CD4-positive, alpha-beta T cell treated with Interleukin-17A for 1 hour (primary cell): ENCODE measurements around the gene CEACAM16.

Experiments used
- DNase-seq: peaks from one replicate; pipeline ENCODE4 v3.0.0-alpha.2; 2020

Gene CEACAM16

DNA sequence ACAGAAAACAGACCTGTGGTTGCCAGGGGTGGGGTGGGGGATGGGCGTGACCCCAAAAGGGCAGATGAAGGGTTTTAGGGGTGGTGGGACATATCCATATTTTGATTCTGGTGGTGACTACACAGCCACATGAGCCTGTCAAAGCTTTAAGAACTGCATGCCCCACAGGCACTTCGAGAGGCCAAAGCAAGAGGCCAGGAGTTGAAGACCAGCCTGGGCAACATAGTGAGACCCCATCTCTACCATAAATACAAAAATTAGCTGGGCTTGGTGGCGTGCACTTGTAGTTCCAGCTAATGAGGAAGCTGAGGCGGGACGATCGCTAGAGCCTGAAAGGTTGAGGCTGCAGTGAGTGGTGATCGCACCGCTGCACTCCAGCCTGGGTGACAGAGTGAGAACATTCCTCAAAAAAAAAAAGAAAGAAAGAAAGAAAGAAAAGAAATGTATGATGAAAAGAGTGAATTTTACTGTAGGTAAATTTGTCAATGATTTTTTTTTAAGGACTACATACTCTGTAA, 30.6 kb downstream of the CEACAM16 start:
- DNase-seq: no peak

DNA sequence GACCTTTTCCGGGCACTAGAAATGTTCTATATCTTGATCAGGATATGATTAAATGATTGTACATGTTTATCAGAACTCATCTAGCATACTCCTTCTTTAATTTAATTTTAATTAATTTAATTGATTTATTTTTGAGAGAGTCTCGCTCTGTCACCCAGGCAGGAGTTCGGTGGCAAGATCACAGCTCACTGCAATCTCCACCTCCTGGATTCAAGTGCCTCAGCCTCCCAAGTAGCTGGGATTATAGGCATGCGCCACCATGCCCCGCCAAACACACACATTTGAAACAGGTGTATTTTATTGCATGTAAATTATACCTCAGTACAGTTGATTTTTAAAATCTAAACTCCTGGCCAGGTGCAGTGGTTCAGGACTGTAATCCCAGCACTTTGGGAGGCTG, 32.1 kb downstream of the CEACAM16 start:
- no peak for DNase-seq

DNA sequence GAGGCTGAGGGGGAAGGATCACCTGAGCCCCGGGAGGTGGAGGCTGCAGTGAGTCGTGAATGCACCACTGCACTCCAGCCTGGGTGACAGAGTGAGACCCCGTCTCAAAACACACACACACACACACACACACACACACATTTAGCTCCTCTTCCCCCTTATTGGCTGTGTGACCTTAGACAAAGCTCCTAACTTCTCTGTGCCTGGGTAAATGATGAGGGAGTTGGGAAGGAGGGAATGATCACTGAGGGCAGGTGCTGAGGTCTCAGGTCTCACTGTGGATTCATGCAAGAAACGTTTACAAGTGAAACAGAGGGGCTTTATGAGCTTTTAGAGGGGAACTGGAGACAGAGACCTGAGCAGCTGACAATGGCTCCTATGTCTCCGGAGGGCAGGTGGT, 32.7 kb downstream of the CEACAM16 start:
- DNase-seq: no peak

DNA sequence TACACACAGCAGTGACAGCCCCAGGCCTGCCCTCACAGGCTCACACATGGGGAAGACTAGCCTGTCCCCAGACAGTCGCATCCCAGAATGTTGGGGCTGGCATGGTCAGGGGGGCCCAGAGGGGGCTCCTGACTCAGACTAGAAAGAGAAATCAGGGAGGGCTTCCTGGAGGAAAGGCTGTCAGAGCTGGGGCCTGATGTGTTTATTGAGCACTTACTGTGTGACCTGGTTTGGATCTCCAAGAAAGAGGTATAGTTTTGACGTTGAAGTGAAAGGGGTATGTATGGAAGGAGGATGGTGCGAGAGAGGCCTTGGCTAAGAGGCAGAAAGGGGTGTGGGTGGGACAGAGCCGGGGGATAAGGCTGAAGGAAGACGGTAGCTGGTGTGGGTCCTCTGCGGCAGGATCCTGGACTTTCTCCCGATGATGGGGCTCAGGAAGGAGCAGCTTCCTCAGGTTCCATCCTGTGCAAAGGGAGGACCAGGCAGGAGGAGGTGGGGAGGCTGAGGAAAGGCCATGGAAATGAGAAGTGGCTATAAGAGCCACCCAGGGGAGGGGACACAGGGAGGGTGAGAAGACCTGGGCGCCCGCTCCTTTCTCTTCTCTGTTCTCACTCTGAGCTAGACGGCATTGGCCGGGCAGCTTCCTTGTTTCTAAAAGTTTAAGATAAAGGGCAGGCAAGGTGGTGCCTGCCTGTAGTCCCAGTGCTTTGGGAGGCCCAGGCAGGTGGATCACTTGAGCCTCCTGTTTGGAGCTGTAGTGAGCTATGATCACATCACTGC, 33.5 kb downstream of the CEACAM16 start:
- DNase-seq: peak; percentile 2

DNA sequence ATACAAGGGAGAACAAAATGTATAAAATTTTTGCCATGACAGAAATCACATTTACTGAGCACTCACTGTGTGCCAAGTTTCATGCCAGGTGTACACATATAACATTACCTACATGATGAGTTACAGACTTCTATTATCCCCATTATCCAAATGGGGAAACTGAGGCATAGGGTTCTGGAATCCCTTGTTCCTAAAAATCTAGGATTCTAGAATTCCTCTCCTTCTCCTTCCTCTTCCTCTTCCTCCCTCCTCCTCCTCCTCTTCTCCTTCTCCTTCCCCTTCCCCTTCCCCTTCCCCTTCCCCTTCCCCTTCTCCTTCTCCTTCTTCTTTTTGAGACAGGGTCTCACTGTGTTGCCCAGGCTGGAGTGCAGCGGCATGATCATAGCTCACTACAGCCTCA, 35.4 kb downstream of the CEACAM16 start:
- no peak for DNase-seq

DNA sequence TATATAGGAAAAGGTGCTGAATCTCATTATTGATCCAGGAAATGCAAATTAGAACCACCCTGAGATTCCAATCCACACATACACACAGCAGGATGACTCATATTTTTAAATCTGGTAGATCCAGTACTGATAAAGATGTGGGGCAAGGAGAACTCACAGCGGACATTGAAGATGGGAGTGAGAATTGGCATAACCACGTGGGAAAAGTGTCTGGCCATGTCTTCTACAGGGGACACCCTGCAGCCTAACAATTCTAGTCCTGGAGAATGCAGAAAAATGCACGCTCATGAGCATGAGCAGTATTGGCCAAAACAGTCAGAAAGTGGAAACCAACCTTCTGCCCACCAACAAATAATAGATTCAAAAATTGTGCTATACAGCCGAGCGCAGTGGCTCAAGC, 36.1 kb downstream of the CEACAM16 start:
- DNase-seq: no peak

DNA sequence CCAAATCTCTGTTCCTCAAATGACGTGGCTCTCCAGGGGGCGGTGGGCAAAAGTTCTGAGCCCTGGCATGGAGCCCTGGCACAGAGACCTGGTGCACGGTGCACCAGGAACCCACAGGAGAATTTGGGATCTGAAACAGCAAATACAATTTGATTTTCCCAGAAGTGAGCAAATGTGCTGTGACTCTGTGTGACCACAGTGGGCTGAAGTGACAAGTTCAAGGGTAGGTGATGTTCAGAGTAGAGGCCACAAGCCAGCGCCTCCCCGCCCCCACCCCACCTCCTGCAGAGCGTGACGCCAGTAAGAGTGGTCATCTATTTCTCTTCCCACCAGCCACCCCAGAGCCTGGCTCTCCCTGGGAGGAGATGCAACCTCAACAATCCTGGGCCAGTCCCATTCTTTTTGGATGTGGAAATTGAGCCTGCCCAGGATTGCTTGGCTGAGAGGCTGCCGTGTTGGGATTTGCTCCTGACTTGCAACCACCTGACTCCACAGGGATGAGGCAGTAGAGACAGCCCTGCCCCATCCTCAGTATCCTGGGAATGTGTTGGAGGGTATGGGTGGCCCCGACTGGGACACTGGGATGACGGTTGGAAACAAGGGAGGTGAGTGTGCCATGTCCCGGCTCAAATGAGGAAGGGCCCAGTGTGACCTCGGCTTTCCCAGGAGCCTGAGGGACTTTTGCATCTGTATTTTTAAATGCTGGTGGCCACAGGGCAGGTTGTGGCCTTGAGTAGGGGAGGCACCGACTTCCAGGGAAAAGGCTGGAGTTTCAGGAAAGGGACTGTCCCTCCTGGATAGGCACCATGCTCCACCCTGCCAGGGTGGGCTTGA, 38.5 kb downstream of the CEACAM16 start:
- DNase-seq: peak; percentile 13

DNA sequence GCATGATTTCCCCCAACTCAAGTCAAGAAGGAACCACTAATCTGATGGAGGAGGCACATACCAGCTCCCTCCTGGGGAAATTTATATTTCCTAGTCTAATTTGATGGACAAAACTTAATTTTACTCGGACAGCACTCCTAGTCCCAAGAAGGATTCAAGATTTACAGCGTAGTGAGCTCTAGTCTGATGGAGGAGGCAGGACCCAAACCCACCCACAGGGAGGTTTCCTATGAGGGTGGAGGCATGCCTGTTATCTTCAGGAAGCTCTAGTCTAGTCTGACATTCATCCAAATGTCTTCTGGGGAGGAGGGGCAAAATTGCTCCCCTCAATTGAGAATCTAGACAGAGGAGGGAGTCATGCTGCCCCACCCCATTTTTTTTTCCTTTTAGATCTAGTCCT, 39.2 kb downstream of the CEACAM16 start:
- no peak for DNase-seq

DNA sequence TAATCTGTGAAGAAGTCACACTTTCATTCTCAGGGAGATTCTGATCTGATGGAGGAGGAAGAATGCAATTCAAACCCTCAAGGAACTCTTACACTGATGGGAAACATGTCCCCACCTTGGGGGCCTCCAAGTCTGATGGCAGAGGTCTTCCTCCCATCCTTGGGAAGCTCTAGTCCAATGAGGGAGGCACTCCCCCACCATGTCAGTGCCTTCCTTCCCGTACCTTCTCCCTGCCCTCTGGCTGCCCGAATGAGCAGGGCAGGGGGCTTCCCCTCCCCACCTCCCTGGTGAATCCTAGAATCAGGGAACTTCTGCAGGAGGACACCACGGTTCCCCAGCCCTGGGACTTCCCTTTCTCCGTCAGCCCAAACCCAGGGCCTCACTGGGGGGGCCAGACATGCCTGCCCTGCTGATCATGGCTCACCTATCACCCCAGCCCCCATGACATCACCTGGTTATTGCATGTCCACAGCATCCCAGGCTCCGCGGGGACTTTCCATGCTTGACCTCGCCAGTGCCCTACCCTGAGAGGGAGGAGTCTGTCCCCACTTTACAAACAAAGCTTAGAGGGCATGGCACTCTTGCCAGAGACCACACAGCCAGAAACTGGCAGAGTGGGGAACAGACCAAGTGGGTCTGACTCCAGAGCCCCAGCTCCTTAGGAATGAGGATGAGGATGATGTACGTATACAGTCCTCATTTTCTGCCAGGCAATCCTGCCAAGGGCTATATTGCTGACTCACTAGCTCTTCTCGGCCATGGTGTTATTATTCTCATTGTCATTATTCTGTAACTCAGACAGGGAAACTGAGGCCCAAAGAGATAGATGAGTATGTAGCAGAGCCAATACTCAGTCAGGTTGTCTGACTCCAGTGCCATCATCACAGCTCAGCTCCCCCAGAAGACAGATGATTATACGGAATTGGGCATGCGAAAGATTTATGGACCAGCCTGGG, 39.9 kb downstream of the CEACAM16 start:
- peak; percentile 10 for DNase-seq

DNA sequence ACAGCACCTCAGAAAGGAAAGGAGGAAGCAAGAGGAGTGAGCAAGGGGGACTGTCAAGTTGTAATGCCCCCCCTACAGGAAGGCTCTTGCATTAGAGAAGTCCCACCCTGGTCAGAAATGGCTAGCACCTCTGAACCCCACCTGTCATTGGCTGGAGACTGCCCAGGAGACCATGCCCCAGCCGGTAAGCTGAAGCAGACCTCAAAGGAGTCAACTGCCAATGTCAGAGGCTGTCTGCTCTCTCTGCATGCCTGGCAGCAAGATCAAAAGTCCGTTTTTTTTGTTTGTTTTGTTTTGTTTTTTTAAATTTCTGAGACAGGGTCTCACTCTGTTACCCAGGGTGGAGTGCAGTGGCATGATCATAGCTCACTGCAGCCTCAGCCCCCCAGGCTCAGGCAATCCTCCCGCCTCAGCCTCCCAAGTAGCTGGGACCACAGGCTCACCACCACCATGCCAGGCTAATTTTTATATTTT, 41.4 kb downstream of the CEACAM16 start:
- no peak for DNase-seq

DNA sequence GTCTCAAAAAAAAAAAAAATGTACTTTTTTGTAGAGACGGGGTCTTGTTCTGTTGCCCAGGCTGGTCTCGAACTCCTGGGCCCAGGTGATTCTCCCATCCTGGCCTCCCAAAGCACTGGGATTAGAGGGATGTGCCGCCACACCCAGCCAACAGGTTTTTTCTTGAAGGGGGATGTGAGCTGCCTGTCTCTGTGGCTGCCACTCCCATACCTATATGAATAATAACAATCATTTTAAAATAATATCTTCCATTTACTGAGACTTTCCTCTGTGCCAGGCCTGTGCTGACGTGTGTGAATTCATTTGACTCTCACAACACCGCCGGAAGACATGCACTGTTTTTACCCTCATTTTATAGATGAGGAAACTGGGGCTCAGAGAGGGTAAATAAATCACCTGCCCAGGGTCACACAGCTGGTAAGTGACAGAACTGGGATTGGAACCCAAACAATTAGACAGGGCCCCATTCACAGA, 42.3 kb downstream of the CEACAM16 start:
- peak; percentile 5 for DNase-seq

DNA sequence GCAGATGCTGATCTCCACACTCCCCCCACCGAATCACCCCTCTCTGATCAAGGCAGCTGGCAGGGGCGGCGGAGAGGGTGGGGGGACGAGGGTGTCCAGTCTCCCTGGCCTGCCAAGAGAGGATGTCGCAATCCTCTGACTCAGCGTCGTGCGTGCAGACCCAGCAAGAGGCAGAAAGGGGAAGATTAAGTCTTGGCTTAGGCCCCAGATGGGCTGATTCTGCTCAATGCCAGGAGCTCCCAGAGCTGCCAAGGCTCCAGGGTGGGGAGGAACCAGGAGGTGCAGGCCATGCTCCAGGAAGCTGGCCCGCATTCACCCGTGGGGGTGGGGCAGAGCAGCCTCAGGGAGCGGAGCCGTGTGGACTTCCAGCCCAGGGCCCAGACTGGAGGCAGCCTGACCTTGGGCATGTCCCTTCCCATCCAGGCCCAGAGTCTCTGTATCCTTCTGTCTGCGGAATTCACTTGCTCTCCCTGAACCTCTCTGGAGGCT, 42.9 kb downstream of the CEACAM16 start:
- DNase-seq: peak; percentile 43

DNA sequence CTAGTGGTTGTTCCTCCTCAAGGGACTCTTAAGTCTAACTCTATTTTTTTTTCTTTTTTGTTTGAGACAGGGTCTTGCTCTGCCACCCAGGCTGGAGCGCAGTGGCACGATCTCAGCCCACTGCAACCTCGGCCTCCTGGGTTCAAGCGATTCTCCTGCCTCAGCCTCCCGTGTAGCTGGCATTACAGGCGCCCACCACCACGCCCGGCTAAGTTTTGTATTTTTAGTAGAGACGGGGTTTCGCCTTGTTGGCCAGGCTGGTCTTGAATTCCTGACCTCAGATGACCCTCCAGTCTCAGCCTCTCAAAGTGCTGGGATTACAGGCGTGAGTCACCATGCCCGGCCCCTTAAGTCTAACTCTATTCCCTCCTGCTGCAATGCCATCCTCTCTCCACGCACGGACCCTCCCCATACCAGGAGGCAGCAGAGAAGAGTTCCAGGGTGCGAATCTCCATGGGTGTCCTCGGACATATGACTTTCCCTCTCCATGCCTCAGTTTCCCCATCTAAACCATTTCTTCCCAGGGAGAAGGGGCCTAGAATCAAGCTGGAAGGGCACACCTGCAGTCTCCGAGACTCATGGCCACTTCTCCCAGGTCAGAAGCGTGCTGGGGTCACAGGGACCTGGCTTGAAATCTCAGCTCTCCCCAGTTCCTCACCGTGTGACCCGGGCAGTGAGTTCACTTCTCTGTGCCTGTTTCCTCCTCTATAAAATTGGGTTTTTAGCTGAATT, 43.5 kb downstream of the CEACAM16 start:
- no peak for DNase-seq

DNA sequence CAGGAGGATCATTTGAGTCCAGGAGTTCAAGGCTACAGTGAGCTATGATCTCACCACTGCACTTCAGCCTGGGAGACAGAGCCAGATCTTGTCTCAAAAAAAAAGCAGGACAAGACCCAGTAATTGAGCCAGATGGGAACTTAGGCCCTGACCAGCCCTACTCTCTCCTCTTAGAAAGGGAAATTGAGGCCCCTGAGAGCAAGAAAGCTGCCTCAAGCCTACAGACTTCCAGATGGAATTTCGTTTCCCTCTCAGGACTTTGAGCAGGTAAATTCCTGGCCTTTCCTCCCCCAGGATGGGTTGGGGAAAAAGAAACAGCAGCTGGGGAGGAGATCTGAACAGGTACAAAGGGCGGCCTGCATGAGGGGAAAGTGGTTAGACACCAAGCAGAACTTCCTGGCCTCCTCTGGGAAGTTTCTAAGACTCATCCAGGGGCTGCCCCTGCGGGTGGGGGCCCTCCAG, 46.0 kb downstream of the CEACAM16 start:
- DNase-seq: peak; percentile 0

DNA sequence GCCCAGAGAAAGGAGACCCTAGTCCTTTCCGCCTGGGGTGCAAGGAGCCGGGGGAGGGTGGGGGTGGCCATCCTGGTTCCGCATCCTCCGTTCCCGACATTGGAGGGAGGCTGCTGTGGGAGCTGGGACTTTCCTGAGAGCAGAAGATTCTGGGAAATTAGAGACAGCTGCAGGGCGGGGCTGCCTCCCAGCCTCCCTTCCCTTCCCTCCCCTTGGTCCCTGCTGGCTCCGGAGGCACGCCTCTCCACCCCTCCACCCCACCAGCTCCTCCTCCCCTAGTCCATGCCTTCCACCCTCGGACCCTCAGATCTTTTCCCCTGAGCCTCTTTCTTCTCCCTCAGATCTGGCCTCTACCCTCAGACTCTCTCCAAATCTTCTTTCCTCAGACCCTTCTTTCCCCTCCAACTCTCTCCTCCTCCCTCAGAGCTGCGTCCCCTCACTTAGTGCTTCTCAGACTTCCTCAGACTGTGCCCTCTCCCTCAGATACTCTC, 46.4 kb downstream of the CEACAM16 start:
- DNase-seq: peak; percentile 0

DNA sequence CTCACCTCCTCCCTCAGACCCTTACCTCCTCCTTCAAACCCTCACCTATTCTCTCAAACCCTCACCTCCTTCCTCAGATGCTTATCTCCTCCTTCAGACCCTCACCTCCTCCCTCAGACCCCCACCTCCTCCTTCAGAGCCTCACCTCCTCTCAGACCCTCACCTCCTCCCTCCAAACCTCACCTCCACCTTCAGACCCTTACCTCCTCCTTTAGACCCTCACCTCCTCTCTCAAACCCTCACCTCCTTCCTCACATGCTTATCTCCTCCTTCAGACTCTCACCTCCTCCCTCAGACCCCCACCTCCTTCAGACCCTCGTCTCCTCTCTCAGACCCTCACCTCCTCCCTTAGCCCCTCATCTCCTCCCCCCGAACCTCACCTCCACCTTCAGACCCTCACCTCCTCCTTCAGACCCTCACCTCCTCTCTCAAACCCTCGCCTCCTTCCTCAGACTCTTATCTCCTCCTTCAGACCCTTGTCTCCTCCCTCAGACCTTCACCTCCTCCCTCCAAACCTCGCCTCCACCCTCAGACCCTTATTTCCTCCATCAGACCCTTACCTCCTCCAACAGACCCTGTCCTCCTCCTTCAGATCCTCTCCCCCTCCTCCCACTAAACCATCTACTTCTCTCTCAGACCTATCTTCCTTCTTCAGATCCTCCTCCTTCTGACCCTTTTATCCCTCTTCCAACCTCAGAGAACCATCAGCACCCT, 47.1 kb downstream of the CEACAM16 start:
- DNase-seq: peak; percentile 2

DNA sequence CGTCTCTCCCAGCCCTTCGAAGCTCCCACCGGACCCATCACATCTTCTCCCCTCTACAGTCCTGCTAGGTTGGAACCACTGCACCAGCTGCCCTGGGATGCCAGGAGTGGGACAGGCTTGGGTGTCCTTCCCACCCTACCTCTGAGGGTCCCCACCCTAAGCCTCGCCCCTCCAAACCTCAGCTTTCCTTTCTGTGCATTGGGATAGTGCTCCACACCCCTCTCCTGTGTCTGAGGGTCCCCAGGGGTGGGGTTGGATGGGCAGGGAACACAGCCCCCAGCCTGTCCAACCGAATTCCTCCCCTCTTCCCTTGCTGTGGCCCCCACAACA, 47.6 kb downstream of the CEACAM16 start:
- peak; percentile 0 for DNase-seq

DNA sequence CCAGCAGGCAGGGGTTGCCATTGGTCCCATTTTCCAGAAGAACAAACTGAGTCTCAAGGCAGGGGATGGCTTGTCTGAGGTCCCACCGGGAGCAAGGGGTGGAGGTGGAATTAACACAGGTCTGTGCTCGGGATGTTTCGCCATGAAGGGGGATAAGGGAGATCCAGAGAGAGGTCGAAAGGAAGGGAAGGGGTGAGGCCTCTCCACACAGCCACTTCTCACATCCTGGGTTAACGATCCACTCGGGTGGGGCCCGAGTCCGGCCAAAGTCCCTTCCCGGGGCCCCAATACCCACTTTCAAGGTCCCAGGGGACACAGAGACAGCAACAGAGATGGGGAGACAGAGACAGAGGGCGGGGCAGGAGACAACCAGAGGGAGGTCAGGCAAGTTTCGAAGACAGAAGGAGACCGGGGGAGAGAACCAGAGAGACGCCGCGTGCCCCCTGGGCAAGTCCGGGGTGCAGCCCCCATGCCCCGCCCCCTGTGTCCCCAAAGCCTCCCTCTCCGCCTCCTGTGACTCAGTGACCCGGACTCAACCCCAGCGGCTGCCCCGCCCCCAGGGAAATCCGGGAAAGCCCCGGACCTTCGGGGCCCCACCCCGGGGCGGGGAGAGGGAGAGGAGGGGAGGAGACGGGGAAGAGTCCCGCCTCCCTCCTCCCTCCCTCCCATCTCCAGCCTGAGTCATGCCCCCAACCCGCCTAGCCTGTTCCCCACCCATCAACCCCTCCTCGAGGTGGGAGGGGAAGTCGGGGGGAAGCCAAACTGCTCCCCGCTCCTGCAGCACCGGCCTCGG, 48.2 kb downstream of the CEACAM16 start:
- DNase-seq: peak; percentile 95

DNA sequence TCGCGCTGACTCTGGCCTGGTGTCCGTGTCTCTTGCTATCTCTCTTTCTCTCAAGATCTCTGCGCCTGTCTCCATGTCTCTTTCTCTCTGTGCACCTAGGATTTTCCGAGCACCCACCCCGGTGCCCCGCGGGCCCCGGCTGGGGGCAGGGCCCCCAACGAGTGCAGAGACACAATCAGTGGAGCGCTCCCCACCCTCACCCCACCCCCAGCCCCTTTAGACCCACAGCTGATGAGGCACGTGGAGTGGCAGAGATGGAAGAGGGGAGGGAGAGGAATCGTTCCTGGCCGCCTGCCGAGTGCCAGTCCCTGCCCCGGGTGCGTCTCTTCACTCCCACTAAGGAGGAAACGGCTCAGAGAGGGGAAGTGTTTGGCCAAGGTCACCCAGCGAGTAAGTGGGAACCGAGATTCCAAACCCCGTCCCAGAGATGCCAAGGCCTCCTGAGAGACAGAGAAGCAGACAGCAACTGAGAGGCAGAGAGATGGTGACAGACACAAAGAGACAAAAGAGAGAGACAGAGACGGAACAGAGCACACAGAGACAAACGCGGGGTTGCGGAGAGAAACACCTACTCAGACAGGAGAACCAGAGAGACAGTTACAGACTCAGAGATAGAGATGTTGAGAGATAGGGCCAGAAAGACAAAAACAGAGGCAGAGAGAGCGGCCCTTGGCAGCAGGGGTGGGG, 48.9 kb downstream of the CEACAM16 start:
- DNase-seq: no peak
